GM21723 (cell line): ENCODE measurements around the gene PLEKHG2.

Experiments
- ATAC-seq: cut with Tn5 transposase; IDR thresholded peaks from one replicate; pipeline ENCODE4 v1.9.1; 2021; ENCODE audit warnings: mild to moderate bottlenecking, moderate library complexity; ENCODE audit not compliant: unreplicated experiment

PLEKHG2 gene

GRCh38 chr19:39473443-39473960 is 61.0 kb downstream of the PLEKHG2 start:
- ATAC-seq = no peak

- ATAC-seq = no peak
These were observed 61.7 kb downstream of the PLEKHG2 start for GRCh38 chr19:39474139-39474620.

GRCh38 chr19:39475748-39476147 is 63.3 kb downstream of the PLEKHG2 start:
- ATAC-seq = no peak
